Uterus (tissue), 2 donors: Measurements from ENCODE around the gene ZNF346.

Experiments used
- POLR2A ChIP-seq, 2 donors: fragments of 450-650 bp; IDR thresholded peaks; one replicate each; pipeline ENCODE4 v1.6.1; 2016; ENCODE audit warnings: antibody characterized with exemption in 2 of 2, mild to moderate bottlenecking in 1 of 2, moderate library complexity in 1 of 2
- TF ChIP-seq, protein P1 (sequence below), 4 experiments: fragments of 200-600 bp in 2 of 4; fragments of 450-650 bp in 2 of 4; sonication (generic) in 2 of 4; IDR thresholded peaks; one replicate each; pipeline ENCODE4 v1.5.1; 2016 to 2019; ENCODE audit warnings: antibody characterized with exemption in 4 of 4, mild to moderate bottlenecking in 2 of 4, moderate library complexity in 1 of 4

GRCh38 chr5:177107159-177107558, 84.7 kb downstream of the ZNF346 start:
- TF ChIP-seq POLR2A (IDR thresholded peaks at IDR 0.05) = no peak
- TF ChIP-seq, protein P1, sequence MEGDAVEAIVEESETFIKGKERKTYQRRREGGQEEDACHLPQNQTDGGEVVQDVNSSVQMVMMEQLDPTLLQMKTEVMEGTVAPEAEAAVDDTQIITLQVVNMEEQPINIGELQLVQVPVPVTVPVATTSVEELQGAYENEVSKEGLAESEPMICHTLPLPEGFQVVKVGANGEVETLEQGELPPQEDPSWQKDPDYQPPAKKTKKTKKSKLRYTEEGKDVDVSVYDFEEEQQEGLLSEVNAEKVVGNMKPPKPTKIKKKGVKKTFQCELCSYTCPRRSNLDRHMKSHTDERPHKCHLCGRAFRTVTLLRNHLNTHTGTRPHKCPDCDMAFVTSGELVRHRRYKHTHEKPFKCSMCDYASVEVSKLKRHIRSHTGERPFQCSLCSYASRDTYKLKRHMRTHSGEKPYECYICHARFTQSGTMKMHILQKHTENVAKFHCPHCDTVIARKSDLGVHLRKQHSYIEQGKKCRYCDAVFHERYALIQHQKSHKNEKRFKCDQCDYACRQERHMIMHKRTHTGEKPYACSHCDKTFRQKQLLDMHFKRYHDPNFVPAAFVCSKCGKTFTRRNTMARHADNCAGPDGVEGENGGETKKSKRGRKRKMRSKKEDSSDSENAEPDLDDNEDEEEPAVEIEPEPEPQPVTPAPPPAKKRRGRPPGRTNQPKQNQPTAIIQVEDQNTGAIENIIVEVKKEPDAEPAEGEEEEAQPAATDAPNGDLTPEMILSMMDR (IDR thresholded peaks at IDR 0.05) = no peak
